Measurements from ENCODE around the gene APBB2.

DNA sequence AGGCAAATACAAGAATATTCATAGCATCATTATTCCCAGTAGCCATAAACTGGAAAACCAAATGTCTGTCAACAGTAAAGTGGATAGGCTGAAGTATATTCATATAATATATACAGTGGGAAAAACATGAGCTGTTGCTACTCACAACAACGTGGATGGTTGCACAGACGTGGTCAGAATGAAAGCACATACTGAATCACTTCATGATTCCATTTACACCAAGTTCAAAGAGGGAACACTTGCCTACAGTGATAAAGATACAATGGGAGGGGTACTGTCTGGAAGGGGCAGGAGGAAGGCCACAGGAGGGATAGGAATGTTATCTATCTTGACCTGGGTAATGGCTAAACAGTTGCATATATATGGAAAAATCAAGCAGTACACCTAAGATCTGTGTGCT lies 25.3 kb downstream of the APBB2 start:
- TF ChIP-seq, protein P1, sequence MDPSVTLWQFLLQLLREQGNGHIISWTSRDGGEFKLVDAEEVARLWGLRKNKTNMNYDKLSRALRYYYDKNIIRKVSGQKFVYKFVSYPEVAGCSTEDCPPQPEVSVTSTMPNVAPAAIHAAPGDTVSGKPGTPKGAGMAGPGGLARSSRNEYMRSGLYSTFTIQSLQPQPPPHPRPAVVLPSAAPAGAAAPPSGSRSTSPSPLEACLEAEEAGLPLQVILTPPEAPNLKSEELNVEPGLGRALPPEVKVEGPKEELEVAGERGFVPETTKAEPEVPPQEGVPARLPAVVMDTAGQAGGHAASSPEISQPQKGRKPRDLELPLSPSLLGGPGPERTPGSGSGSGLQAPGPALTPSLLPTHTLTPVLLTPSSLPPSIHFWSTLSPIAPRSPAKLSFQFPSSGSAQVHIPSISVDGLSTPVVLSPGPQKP (IDR thresholded peaks at IDR 0.05; ENCODE audit: borderline replicate concordance, low read depth, low read length) = no peak
- no peak for TF ChIP-seq POLR2A (IDR thresholded peaks at IDR 0.05; ENCODE audit: low read depth, low read length)
- TF ChIP-seq, protein P2, sequence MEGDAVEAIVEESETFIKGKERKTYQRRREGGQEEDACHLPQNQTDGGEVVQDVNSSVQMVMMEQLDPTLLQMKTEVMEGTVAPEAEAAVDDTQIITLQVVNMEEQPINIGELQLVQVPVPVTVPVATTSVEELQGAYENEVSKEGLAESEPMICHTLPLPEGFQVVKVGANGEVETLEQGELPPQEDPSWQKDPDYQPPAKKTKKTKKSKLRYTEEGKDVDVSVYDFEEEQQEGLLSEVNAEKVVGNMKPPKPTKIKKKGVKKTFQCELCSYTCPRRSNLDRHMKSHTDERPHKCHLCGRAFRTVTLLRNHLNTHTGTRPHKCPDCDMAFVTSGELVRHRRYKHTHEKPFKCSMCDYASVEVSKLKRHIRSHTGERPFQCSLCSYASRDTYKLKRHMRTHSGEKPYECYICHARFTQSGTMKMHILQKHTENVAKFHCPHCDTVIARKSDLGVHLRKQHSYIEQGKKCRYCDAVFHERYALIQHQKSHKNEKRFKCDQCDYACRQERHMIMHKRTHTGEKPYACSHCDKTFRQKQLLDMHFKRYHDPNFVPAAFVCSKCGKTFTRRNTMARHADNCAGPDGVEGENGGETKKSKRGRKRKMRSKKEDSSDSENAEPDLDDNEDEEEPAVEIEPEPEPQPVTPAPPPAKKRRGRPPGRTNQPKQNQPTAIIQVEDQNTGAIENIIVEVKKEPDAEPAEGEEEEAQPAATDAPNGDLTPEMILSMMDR (conservative IDR thresholded peaks at IDR 0.05; ENCODE audit: low read depth, low read length) = no peak
- no peak for TF ChIP-seq MAZ (IDR thresholded peaks at IDR 0.05; ENCODE audit: borderline replicate concordance, low read depth, low read length)
- no peak for TF ChIP-seq MAFK (IDR thresholded peaks at IDR 0.05; ENCODE audit: low read depth, low read length)
- no peak for TF ChIP-seq NFE2L2 (IDR thresholded peaks at IDR 0.05; ENCODE audit: low read depth, low read length)
- no peak for TF ChIP-seq USF2 (IDR thresholded peaks at IDR 0.05; ENCODE audit: low read depth, low read length)
- no peak for TF ChIP-seq MXI1 (IDR thresholded peaks at IDR 0.05; ENCODE audit: borderline replicate concordance, low read depth, low read length)
- TF ChIP-seq RAD21 (IDR thresholded peaks at IDR 0.05; ENCODE audit: low read length) = no peak
- TF ChIP-seq CEBPB (IDR thresholded peaks at IDR 0.05; ENCODE audit: low read depth, low read length) = no peak
- no peak for TF ChIP-seq FOS (IDR thresholded peaks at IDR 0.05; ENCODE audit: low read depth, low read length)
- no peak for TF ChIP-seq CHD1 (IDR thresholded peaks at IDR 0.05; ENCODE audit: low read depth, low read length)
- TF ChIP-seq RFX5 (IDR thresholded peaks at IDR 0.05; ENCODE audit: low read depth, low read length) = no peak

Data from IMR-90 (cell line).